DND-41 (cell line): ENCODE measurements around the gene PLPP3.

Experiments
- EZH2 ChIP-seq: IDR thresholded peaks from 3 replicates; pipeline ENCODE4 v1.6.1; 2012; ENCODE audit warnings: borderline replicate concordance, low read depth, mild to moderate bottlenecking, moderate library complexity, low read length, inconsistent platforms; ENCODE audit not compliant: severe bottlenecking
- TF ChIP-seq, protein P1 (sequence below): IDR thresholded peaks from 2 replicates; pipeline ENCODE4 v1.5.1; 2012; ENCODE audit warnings: borderline replicate concordance, low read length, moderate library complexity, mild to moderate bottlenecking; ENCODE audit not compliant: poor library complexity, severe bottlenecking; ENCODE audit errors: extremely low read depth

DNA sequence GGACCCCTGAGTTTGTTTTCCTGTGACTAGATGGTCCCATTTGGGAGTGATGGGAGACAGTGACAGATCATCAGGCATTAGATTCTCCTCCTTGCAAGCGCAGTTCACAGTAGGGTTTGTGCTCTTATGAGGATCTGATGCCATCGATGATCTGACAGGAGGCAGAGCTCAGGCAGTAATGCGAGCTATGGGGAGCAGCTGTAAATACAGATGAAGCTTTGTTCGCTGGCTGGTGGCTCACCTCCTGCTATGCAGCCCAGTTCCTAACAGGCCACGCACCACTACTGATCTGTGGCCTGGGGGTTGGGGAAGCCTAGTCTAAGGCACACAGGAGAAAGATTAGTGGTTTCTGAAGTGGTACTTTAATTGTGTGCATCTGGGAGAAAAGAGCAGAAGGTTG is 7.1 kb upstream of the PLPP3 start:
- TF ChIP-seq, protein P1, sequence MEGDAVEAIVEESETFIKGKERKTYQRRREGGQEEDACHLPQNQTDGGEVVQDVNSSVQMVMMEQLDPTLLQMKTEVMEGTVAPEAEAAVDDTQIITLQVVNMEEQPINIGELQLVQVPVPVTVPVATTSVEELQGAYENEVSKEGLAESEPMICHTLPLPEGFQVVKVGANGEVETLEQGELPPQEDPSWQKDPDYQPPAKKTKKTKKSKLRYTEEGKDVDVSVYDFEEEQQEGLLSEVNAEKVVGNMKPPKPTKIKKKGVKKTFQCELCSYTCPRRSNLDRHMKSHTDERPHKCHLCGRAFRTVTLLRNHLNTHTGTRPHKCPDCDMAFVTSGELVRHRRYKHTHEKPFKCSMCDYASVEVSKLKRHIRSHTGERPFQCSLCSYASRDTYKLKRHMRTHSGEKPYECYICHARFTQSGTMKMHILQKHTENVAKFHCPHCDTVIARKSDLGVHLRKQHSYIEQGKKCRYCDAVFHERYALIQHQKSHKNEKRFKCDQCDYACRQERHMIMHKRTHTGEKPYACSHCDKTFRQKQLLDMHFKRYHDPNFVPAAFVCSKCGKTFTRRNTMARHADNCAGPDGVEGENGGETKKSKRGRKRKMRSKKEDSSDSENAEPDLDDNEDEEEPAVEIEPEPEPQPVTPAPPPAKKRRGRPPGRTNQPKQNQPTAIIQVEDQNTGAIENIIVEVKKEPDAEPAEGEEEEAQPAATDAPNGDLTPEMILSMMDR = no peak
- TF ChIP-seq EZH2 = no peak
